HepG2 (cell line): Measurements from ENCODE around the gene SWSAP1. TPM values are rescaled to one million over a fixed set of nuclear protein-coding genes. Genes with fewer than 3 reads are reported as not detected.

Source experiments
- CHCHD3 ChIP-seq: sonication (generic); formaldehyde crosslinking; IDR thresholded peaks from 2 replicates; pipeline ENCODE4 v1.8.0; 2022; ENCODE audit warnings: mild to moderate bottlenecking, missing genetic modification reagents, moderate library complexity
- DBP ChIP-seq: sonication (generic); formaldehyde crosslinking; IDR thresholded peaks from 2 replicates; pipeline ENCODE4 v1.4.0; 2020; ENCODE audit warnings: missing genetic modification reagents; ENCODE audit errors: not compliant biosample characterization
- EED ChIP-seq: sonication (generic); formaldehyde crosslinking; IDR thresholded peaks from 2 replicates; pipeline ENCODE4 v1.5.0; 2020; ENCODE audit warnings: mild to moderate bottlenecking, missing genetic modification reagents
- GATA4 ChIP-seq: sonication (generic); IDR thresholded peaks from 2 replicates; pipeline ENCODE4 v1.6.1; 2016; ENCODE audit warnings: antibody characterized with exemption, low read depth, borderline replicate concordance
- KDM6A ChIP-seq: IDR thresholded peaks from 2 replicates; pipeline ENCODE4 v1.6.1; 2016; ENCODE audit warnings: low read depth
- MTA1 ChIP-seq: sonication (generic); formaldehyde crosslinking; IDR thresholded peaks from 2 replicates; pipeline ENCODE4 v1.4.0; 2020; ENCODE audit warnings: missing genetic modification reagents, mild to moderate bottlenecking, borderline replicate concordance
- ZBTB40 ChIP-seq, 2 experiments: fragments of 450-650 bp in 1 of 2; sonication (generic) in 1 of 2; formaldehyde crosslinking in 1 of 2; IDR thresholded peaks; 2 replicates each; pipeline versions ENCODE4 v1.6.1 to v1.8.0; 2016 to 2022; ENCODE audit warnings: antibody characterized with exemption in 1 of 2, mild to moderate bottlenecking in 1 of 2, missing genetic modification reagents in 1 of 2
- ZC3H13 ChIP-seq: sonication (generic); formaldehyde crosslinking; IDR thresholded peaks from 2 replicates; pipeline ENCODE4 v1.8.1; 2023; ENCODE audit warnings: mild to moderate bottlenecking, missing genetic modification reagents, moderate library complexity
- ZNF547 ChIP-seq: sonication (generic); formaldehyde crosslinking; IDR thresholded peaks from 2 replicates; pipeline ENCODE4 v1.5.1; 2020; ENCODE audit warnings: mild to moderate bottlenecking, missing genetic modification reagents
- ZSCAN21 ChIP-seq: sonication (generic); formaldehyde crosslinking; IDR thresholded peaks from 2 replicates; pipeline ENCODE4 v1.8.0; 2022; ENCODE audit warnings: mild to moderate bottlenecking, missing genetic modification reagents, moderate library complexity, borderline replicate concordance
- polyA plus RNA-seq, 8 experiments: library from polyadenylated mRNA; depleted of rRNA in 3 of 8; stranded (reverse) in 7 of 8; unstranded in 1 of 8; fragments of >200 nt; fragmentation: Illumina TruSeq in 4 of 8; extraction: Trizol in 4 of 8; gene quantifications; 2 replicates each; pipeline versions ENCODE4 v1.2.1 to v1.2.3, GENCODE V29; 2011 to 2016; ENCODE audit warnings: low read depth in 4 of 8, missing spikeins in 1 of 8, mixed read lengths in 1 of 8; ENCODE audit not compliant: insufficient read depth in 1 of 8
- total RNA-seq, 5 experiments: library from RNA; depleted of rRNA; stranded (reverse); fragments of >200 nt; fragmentation: Illumina TruSeq; extraction: Trizol; gene quantifications; 2 replicates each; pipeline ENCODE4 v1.2.3, GENCODE V29; 2016; ENCODE audit warnings: low read depth in 1 of 5

The SWSAP1 gene
- total and polyA plus RNA-seq, 2 of the 13 experiments (the other 11 are each of a cell fraction or from before 2014, with no cell fraction given), result 2.7 to 3.3 TPM

- no peak for TF ChIP-seq GATA4
- no peak for TF ChIP-seq ZC3H13 (CRISPR knock-in tag)
- no peak for TF ChIP-seq KDM6A (CRISPR knock-in tag)
- TF ChIP-seq ZSCAN21, result no peak
- no peak for TF ChIP-seq ZBTB40 (IDR thresholded peaks at IDR 0.05)
- TF ChIP-seq ZBTB40 (CRISPR knock-in tag; IDR thresholded peaks at IDR 0.05), result peak; percentile 7; the same call in 1 of the 2 replicates
- no peak for TF ChIP-seq DBP (CRISPR knock-in tag)
- TF ChIP-seq EED (CRISPR knock-in tag), result no peak
- TF ChIP-seq MTA1 (CRISPR knock-in tag), result 0 out of 2 replicates have a peak, but pooled peaks have one; percentile 6
- TF ChIP-seq CHCHD3, result no peak
- no peak for TF ChIP-seq ZNF547 (CRISPR knock-in tag)
Observed at GRCh38 chr19:11383706-11384048, 9.2 kb downstream of the SWSAP1 start (continued).
